Caco-2 (cell line): ENCODE measurements around the gene PKDREJ. TPM values are rescaled to one million over a fixed set of nuclear protein-coding genes. Genes with fewer than 3 reads are reported as not detected.

Source experiments
- BruUV-seq: library from RNA; stranded (reverse); fragments of 400-500 nt; replicated peaks from 2 replicates; lab custom pipeline; 2021; lab: Mats Ljungman, UMichigan
- CTCF ChIA-PET: fragments of 300-600 bp; sonication (Branson Sonifier 250); formaldehyde crosslinking; loops from one replicate; lab custom pipeline; 2022; ENCODE audit warnings: antibody characterized with exemption; lab: Charles Lee
- POLR2A ChIA-PET: fragments of 300-600 bp; sonication (Branson Sonifier 250); formaldehyde crosslinking; loops from one replicate; lab custom pipeline; 2022; ENCODE audit warnings: antibody characterized with exemption; lab: Charles Lee
- DNase-seq, 2 experiments: peaks; one replicate each; pipeline versions ENCODE4 v3.0.0 to v3.0.0-alpha.2; 2020 to 2022
- H3K27me3 ChIP-seq: replicated peaks from 2 replicates; pipeline ENCODE4 v1.6.0; 2011; ENCODE audit warnings: low read length; ENCODE audit not compliant: control insufficient read depth, insufficient read depth
- H3K36me3 ChIP-seq: 2 replicates; pipeline ENCODE4 v1.5.1; 2011; ENCODE audit warnings: low read length; ENCODE audit not compliant: control insufficient read depth, insufficient read depth
- H3K4me1 ChIP-seq: fragments of 250-450 bp; sonication (Bioruptor Pico); 2 replicates; pipeline ENCODE4 v1.5.1; 2020; ENCODE audit warnings: mild to moderate bottlenecking
- H3K4me3 ChIP-seq: 2 replicates; pipeline ENCODE4 v1.5.1; 2011; ENCODE audit warnings: low read depth, mild to moderate bottlenecking, control low read depth, low read length
- H3K9me3 ChIP-seq: fragments of 250-450 bp; sonication (Bioruptor Pico); 2 replicates; pipeline ENCODE4 v1.5.1; 2020; ENCODE audit warnings: mild to moderate bottlenecking, moderate library complexity
- H3K27ac Mint-ChIP-seq: one replicate; pipeline ENCODE4 v1.8.0; 2022; ENCODE audit warnings: mixed read lengths; ENCODE audit not compliant: unreplicated experiment
- H3K27me3 Mint-ChIP-seq: one replicate; pipeline ENCODE4 v1.8.0; 2022; ENCODE audit warnings: mixed read lengths; ENCODE audit not compliant: insufficient read depth, unreplicated experiment
- H3K36me3 Mint-ChIP-seq: one replicate; pipeline ENCODE4 v1.8.0; 2022; ENCODE audit warnings: mild to moderate bottlenecking, mixed read lengths; ENCODE audit not compliant: insufficient read depth, unreplicated experiment
- H3K4me1 Mint-ChIP-seq: one replicate; pipeline ENCODE4 v1.8.0; 2022; ENCODE audit warnings: low read depth, mixed read lengths; ENCODE audit not compliant: unreplicated experiment
- H3K4me3 Mint-ChIP-seq: one replicate; pipeline ENCODE4 v1.8.0; 2022; ENCODE audit warnings: mild to moderate bottlenecking, moderate library complexity, mixed read lengths; ENCODE audit not compliant: unreplicated experiment
- H3K9me3 Mint-ChIP-seq: one replicate; pipeline ENCODE4 v1.8.0; 2022; ENCODE audit warnings: mixed read lengths; ENCODE audit not compliant: unreplicated experiment
- CTCF ChIP-seq, 2 experiments: fragments of 200-600 bp in 1 of 2; IDR thresholded peaks; 1 replicate in 1 of 2; 2 replicates in 1 of 2; pipeline versions ENCODE4 v1.5.1 to v1.8.0; 2011 to 2022; ENCODE audit warnings: antibody characterized with exemption in 1 of 2, control low read depth in 1 of 2, inconsistent platforms in 1 of 2, low read depth in 1 of 2, low read length in 1 of 2, mild to moderate bottlenecking in 1 of 2, moderate library complexity in 1 of 2; ENCODE audit not compliant: insufficient read depth in 1 of 2, severe bottlenecking in 1 of 2, unreplicated experiment in 1 of 2
- intact Hi-C: fragments of 100-400 bp; cut with micrococcal nuclease; formaldehyde crosslinking; loops from one replicate; pipeline ENCODE4 v1.10.0; 2022; ENCODE audit not compliant: unreplicated experiment
- total RNA-seq: library from RNA; stranded (reverse); gene quantifications from 2 replicates; pipeline ENCODE4 v1.2.3, GENCODE V29; 2022

The PKDREJ gene
- total RNA-seq, 1 experiment from 2014 or later = not detected

GRCh38 chr22:46309526-46310085 lies 46.5 kb upstream of the PKDREJ start:
- no TSS peak for BruUV-seq
- H3K9me3 ChIP-seq = no peaks in the 10 kb centered on the region
- Mint-ChIP-seq H3K4me3 (no peak overlapping the region), H3K27ac (no peak overlapping the region), H3K27me3 (no peaks in the 10 kb centered on the region), H3K9me3 (no peaks in the 10 kb centered on the region), H3K4me1 (no peaks in the 10 kb centered on the region), H3K36me3 (peaks cover 68% of the 10 kb centered on the region)
- H3K4me1 ChIP-seq = no peaks in the 10 kb centered on the region
- no peaks in the 10 kb centered on the region for H3K36me3 ChIP-seq
- ChIA-PET CTCF (no interaction called here), POLR2A (no interaction called here)
- intact Hi-C loops = no loop called here
- no peaks in the 10 kb centered on the region for H3K27me3 ChIP-seq
- H3K4me3 ChIP-seq = no peak overlapping the region
- no peak for TF ChIP-seq CTCF (IDR thresholded peaks at IDR 0.05; ENCODE audit: insufficient read depth in 1 of 2, low read depth in 1 of 2, low read length in 1 of 2, severe bottlenecking in 1 of 2, unreplicated experiment in 1 of 2)
- DNase-seq = no peak

- H3K4me1 Mint-ChIP-seq = no peaks in the 10 kb centered on the region
- Histone ChIP-seq H3K4me1 (no peaks in the 10 kb centered on the region), H3K9me3 (no peaks in the 10 kb centered on the region), H3K4me3 (no peak overlapping the region), H3K36me3 (no peaks in the 10 kb centered on the region), H3K27me3 (no peaks in the 10 kb centered on the region)
- no peak for DNase-seq
- H3K4me3 Mint-ChIP-seq = no peak overlapping the region
- no peaks in the 10 kb centered on the region for H3K9me3 Mint-ChIP-seq
- intact Hi-C loops = no loop called here
- TSS peak; percentile 50 for BruUV-seq
- H3K36me3 Mint-ChIP-seq = peaks cover 69% of the 10 kb centered on the region
- POLR2A ChIA-PET = no interaction called here
- TF ChIP-seq CTCF (IDR thresholded peaks at IDR 0.05; ENCODE audit: insufficient read depth in 1 of 2, low read depth in 1 of 2, low read length in 1 of 2, severe bottlenecking in 1 of 2, unreplicated experiment in 1 of 2) = no peak
- CTCF ChIA-PET = no interaction called here
- no peak overlapping the region for H3K27ac Mint-ChIP-seq
- no peaks in the 10 kb centered on the region for H3K27me3 Mint-ChIP-seq
These were observed 45.3 kb upstream of the PKDREJ start for GRCh38 chr22:46308283-46308988.

- H3K9me3 ChIP-seq = no peaks in the 10 kb centered on the region
- H3K27ac Mint-ChIP-seq = peak overlapping the region; percentile 43
- POLR2A ChIA-PET = interaction anchor here (0.6 kb wide), 1 partner anchor 705 kb away, joined by 8 read pairs; no protein-coding TSS in a partner anchor
- BruUV-seq = no TSS peak
- no peak overlapping the region for H3K4me3 Mint-ChIP-seq
- no peaks in the 10 kb centered on the region for H3K4me1 ChIP-seq
- H3K27me3 Mint-ChIP-seq = no peaks in the 10 kb centered on the region
- H3K9me3 Mint-ChIP-seq = no peaks in the 10 kb centered on the region
- CTCF ChIA-PET = no interaction called here
- peaks cover 75% of the 10 kb centered on the region for H3K36me3 Mint-ChIP-seq
- no peak for DNase-seq
- H3K4me1 Mint-ChIP-seq = peaks cover 24% of the 10 kb centered on the region
- intact Hi-C loops = no loop called here
- no peaks in the 10 kb centered on the region for H3K27me3 ChIP-seq
- H3K4me3 ChIP-seq = no peak overlapping the region
- H3K36me3 ChIP-seq = no peaks in the 10 kb centered on the region
- no peak for TF ChIP-seq CTCF (IDR thresholded peaks at IDR 0.05; ENCODE audit: insufficient read depth in 1 of 2, low read depth in 1 of 2, low read length in 1 of 2, severe bottlenecking in 1 of 2, unreplicated experiment in 1 of 2)
These were observed 40.3 kb upstream of the PKDREJ start for GRCh38 chr22:46303347-46303965.
